Keratinocyte (primary cell): ENCODE results near the gene CDCA3.

ENCODE experiments used
- EZH2 ChIP-seq: IDR thresholded peaks from one replicate; pipeline ENCODE4 v1.6.1; 2012; ENCODE audit warnings: inconsistent platforms, mild to moderate bottlenecking, low read length, moderate library complexity
- TF ChIP-seq, protein P1 (sequence below), 3 experiments: IDR thresholded peaks in 1 of 3; conservative IDR thresholded peaks in 1 of 3; optimal IDR thresholded peaks in 1 of 3; 2 replicates in 2 of 3; 3 replicates in 1 of 3; pipeline versions ENCODE3 to v1.5.1; 2011; ENCODE audit warnings: low read length in 3 of 3, mild to moderate bottlenecking in 3 of 3, moderate library complexity in 2 of 3, control low read depth in 1 of 3, inconsistent platforms in 1 of 3; ENCODE audit not compliant: insufficient read depth in 2 of 3; ENCODE audit errors: extremely low read depth in 1 of 3

DNA sequence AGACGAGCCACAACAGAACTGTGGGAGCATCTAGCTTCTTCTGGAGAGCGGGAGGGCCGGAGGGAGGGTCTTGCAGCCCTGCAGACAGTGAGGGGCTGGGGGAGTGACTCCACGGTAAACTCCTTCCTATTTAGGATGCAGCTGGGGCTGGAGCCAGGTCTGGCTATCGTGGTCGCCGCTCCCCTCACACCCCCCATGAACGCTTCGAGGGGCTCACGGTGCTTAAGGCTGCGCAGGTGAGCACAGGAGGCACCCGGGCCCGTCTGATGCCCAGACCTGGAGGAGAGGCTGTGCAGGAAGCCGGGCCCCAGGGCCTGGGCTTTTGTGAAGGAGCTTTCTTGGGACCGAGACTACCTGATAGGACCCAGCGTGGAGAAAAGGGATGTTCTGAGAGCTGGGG lies 14.2 kb downstream of the CDCA3 start:
- TF ChIP-seq, protein P1, sequence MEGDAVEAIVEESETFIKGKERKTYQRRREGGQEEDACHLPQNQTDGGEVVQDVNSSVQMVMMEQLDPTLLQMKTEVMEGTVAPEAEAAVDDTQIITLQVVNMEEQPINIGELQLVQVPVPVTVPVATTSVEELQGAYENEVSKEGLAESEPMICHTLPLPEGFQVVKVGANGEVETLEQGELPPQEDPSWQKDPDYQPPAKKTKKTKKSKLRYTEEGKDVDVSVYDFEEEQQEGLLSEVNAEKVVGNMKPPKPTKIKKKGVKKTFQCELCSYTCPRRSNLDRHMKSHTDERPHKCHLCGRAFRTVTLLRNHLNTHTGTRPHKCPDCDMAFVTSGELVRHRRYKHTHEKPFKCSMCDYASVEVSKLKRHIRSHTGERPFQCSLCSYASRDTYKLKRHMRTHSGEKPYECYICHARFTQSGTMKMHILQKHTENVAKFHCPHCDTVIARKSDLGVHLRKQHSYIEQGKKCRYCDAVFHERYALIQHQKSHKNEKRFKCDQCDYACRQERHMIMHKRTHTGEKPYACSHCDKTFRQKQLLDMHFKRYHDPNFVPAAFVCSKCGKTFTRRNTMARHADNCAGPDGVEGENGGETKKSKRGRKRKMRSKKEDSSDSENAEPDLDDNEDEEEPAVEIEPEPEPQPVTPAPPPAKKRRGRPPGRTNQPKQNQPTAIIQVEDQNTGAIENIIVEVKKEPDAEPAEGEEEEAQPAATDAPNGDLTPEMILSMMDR (optimal IDR thresholded peaks at IDR 0.05 in 1 of 3, IDR thresholded peaks at IDR 0.05 in 1 of 3, conservative IDR thresholded peaks at IDR 0.05 in 1 of 3; ENCODE audit: extremely low read depth in 1 of 3, insufficient read depth in 2 of 3, low read length in 3 of 3) = no peak
- no peak for TF ChIP-seq EZH2
